H9 (cell line): ENCODE measurements around the gene NAIF1. TPM values are rescaled to one million over a fixed set of nuclear protein-coding genes. Genes with fewer than 3 reads are reported as not detected.

Experiments used
- DNase-seq: peaks from one replicate; pipeline ENCODE4 v3.0.0-alpha.2; 2017
- H2AFZ ChIP-seq: one replicate; pipeline ENCODE4 v1.6.1; 2013; ENCODE audit warnings: mild to moderate bottlenecking, low read length, control low read depth, moderate library complexity
- H2AK5ac ChIP-seq: 2 replicates; pipeline ENCODE4 v1.6.1; 2013; ENCODE audit warnings: low read length, control low read depth, mixed read lengths; ENCODE audit not compliant: insufficient read length
- H2BK120ac ChIP-seq: one replicate; pipeline ENCODE4 v1.6.1; 2013; ENCODE audit warnings: low read depth, mild to moderate bottlenecking, low read length, control low read depth, inconsistent platforms; ENCODE audit not compliant: poor library complexity, severe bottlenecking
- H2BK12ac ChIP-seq: 2 replicates; pipeline ENCODE4 v1.6.1; 2013; ENCODE audit warnings: low read length, control low read depth, mixed read lengths, low read depth; ENCODE audit not compliant: insufficient read length
- H2BK15ac ChIP-seq: 2 replicates; pipeline ENCODE4 v1.6.1; 2013; ENCODE audit warnings: low read depth, low read length, control low read depth
- H2BK20ac ChIP-seq: one replicate; pipeline ENCODE4 v1.6.1; 2013; ENCODE audit warnings: low read depth, mild to moderate bottlenecking, low read length, control low read depth, inconsistent platforms; ENCODE audit not compliant: poor library complexity, severe bottlenecking
- H2BK5ac ChIP-seq: 2 replicates; pipeline ENCODE4 v1.6.1; 2013; ENCODE audit warnings: low read length, control low read depth, mixed read lengths; ENCODE audit not compliant: insufficient read length
- H3K14ac ChIP-seq: 2 replicates; pipeline ENCODE4 v1.6.1; 2013; ENCODE audit warnings: low read length, control low read depth; ENCODE audit not compliant: insufficient read depth
- H3K18ac ChIP-seq: 2 replicates; pipeline ENCODE4 v1.6.1; 2013; ENCODE audit warnings: low read depth, mild to moderate bottlenecking, mixed read lengths, low read length, control low read depth; ENCODE audit not compliant: insufficient read length
- H3K23ac ChIP-seq: 2 replicates; pipeline ENCODE4 v1.6.1; 2013; ENCODE audit warnings: low read length, control low read depth, mixed read lengths, low read depth; ENCODE audit not compliant: insufficient read length
- H3K23me2 ChIP-seq: 2 replicates; pipeline ENCODE4 v1.6.1; 2013; ENCODE audit warnings: low read depth, mild to moderate bottlenecking, mixed read lengths, low read length, control low read depth; ENCODE audit not compliant: insufficient read length, poor library complexity, severe bottlenecking
- H3K27ac ChIP-seq: 2 replicates; pipeline ENCODE4 v1.5.1; 2013; ENCODE audit warnings: low read length, control low read depth, mixed read lengths, low read depth; ENCODE audit not compliant: insufficient read length
- H3K27me3 ChIP-seq: 2 replicates; pipeline ENCODE4 v1.6.1; 2013; ENCODE audit warnings: low read length, control low read depth, inconsistent platforms; ENCODE audit not compliant: insufficient read depth
- H3K4ac ChIP-seq: 2 replicates; pipeline ENCODE4 v1.6.1; 2013; ENCODE audit warnings: low read depth, mild to moderate bottlenecking, control low read depth, inconsistent platforms, low read length, moderate library complexity
- H3K4me1 ChIP-seq: 2 replicates; pipeline ENCODE4 v1.6.1; 2013; ENCODE audit warnings: low read length, control low read depth, inconsistent platforms; ENCODE audit not compliant: insufficient read depth
- H3K4me2 ChIP-seq: 2 replicates; pipeline ENCODE4 v1.6.1; 2013; ENCODE audit warnings: low read length, control low read depth, mixed read lengths; ENCODE audit not compliant: insufficient read length, insufficient read depth
- H3K56ac ChIP-seq: 2 replicates; pipeline ENCODE4 v1.6.1; 2013; ENCODE audit warnings: low read depth, mild to moderate bottlenecking, mixed read lengths, low read length, control low read depth; ENCODE audit not compliant: insufficient read length
- H3K79me1 ChIP-seq: 2 replicates; pipeline ENCODE4 v1.6.1; 2013; ENCODE audit warnings: low read depth, mild to moderate bottlenecking, moderate library complexity, low read length, control low read depth, inconsistent platforms; ENCODE audit not compliant: insufficient read depth, poor library complexity, severe bottlenecking
- H3K79me2 ChIP-seq: 2 replicates; pipeline ENCODE4 v1.6.1; 2013; ENCODE audit warnings: low read length, control low read depth, inconsistent platforms; ENCODE audit not compliant: insufficient read depth
- H3K9ac ChIP-seq: 2 replicates; pipeline ENCODE4 v1.6.1; 2013; ENCODE audit warnings: low read length, control low read depth, mixed read lengths; ENCODE audit not compliant: insufficient read length; ENCODE audit errors: extremely low read depth
- H3K9me3 ChIP-seq: one replicate; pipeline ENCODE4 v1.6.1; 2013; ENCODE audit warnings: low read depth, low read length, inconsistent platforms; ENCODE audit not compliant: control insufficient read depth
- H3T11ph ChIP-seq: one replicate; pipeline ENCODE4 v1.6.1; 2013; ENCODE audit warnings: mild to moderate bottlenecking, low read length, control low read depth, inconsistent platforms
- H4K20me1 ChIP-seq: one replicate; pipeline ENCODE4 v1.6.1; 2013; ENCODE audit not compliant: control insufficient read depth, insufficient read length, insufficient read depth
- H4K5ac ChIP-seq: 2 replicates; pipeline ENCODE4 v1.6.1; 2013; ENCODE audit warnings: low read depth, mild to moderate bottlenecking, mixed read lengths, low read length, control low read depth; ENCODE audit not compliant: insufficient read length
- H4K8ac ChIP-seq: replicated peaks from 2 replicates; pipeline ENCODE4 v1.6.1; 2013; ENCODE audit warnings: low read length, control low read depth, mixed read lengths, low read depth; ENCODE audit not compliant: insufficient read length
- H4K91ac ChIP-seq: 2 replicates; pipeline ENCODE4 v1.6.1; 2013; ENCODE audit warnings: low read depth, mild to moderate bottlenecking, moderate library complexity, mixed read lengths, low read length, control low read depth; ENCODE audit not compliant: insufficient read length
- H3K27ac Mint-ChIP-seq, 3 experiments: 2 replicates in 2 of 3; 3 replicates in 1 of 3; pipeline ENCODE4 v1.8.0; 2020 to 2021; ENCODE audit warnings: mixed read lengths in 3 of 3, mild to moderate bottlenecking in 1 of 3, moderate library complexity in 1 of 3
- H3K27me3 Mint-ChIP-seq: 2 replicates; pipeline ENCODE4 v1.8.0; 2021; ENCODE audit warnings: low read depth, mild to moderate bottlenecking, moderate library complexity, mixed read lengths
- H3K36me3 Mint-ChIP-seq, 3 experiments: 2 replicates in 2 of 3; 3 replicates in 1 of 3; pipeline ENCODE4 v1.8.0; 2020 to 2021; ENCODE audit warnings: low read depth in 3 of 3, mixed read lengths in 3 of 3; ENCODE audit not compliant: insufficient read depth in 1 of 3
- H3K4me1 Mint-ChIP-seq, 2 experiments: 2 replicates each; pipeline ENCODE4 v1.8.0; 2020; ENCODE audit warnings: mixed read lengths in 2 of 2
- H3K4me3 Mint-ChIP-seq, 2 experiments: 2 replicates in 1 of 2; 3 replicates in 1 of 2; pipeline ENCODE4 v1.8.0; 2020 to 2021; ENCODE audit warnings: mild to moderate bottlenecking in 2 of 2, mixed read lengths in 2 of 2, moderate library complexity in 1 of 2
- H3K9me3 Mint-ChIP-seq, 2 experiments: 2 replicates in 1 of 2; 3 replicates in 1 of 2; pipeline ENCODE4 v1.8.0; 2020; ENCODE audit warnings: mild to moderate bottlenecking in 2 of 2, mixed read lengths in 2 of 2, moderate library complexity in 1 of 2
- CTCF ChIP-seq: fragments of 200-600 bp; sonication (generic); conservative IDR thresholded peaks from 3 replicates; pipeline ENCODE4 v1.8.0; 2021; ENCODE audit warnings: antibody characterized with exemption, mild to moderate bottlenecking
- WGBS: extraction: QIAGEN DNeasy Blood & Tissue Kit; methylation state at CpG from one replicate; pipeline ENCODE4 v1.1.7; 2013; ENCODE audit warnings: missing lambda C conversion rate, low lambda C conversion rate, mixed read lengths; ENCODE audit not compliant: insufficient read length; ENCODE audit errors: extremely low coverage; 5-methylcytosine and 5-hydroxymethylcytosine counted together
- total RNA-seq: library from RNA; stranded (reverse); gene quantifications from 2 replicates; pipeline ENCODE4 v1.2.1, GENCODE V29; 2021

The NAIF1 gene
- total RNA-seq, 1 experiment from 2014 or later = 6.3 TPM

GRCh38 chr9:128059365-128059983 lies 7.6 kb downstream of the NAIF1 start:
- peaks cover 25 to 29% of the 10 kb centered on the region in 2 experiments for H3K4me1 Mint-ChIP-seq
- Histone ChIP-seq H3K23me2 (no peaks in the 10 kb centered on the region), H2BK5ac (no peak overlapping the region), H3K4ac (no peak overlapping the region), H3K18ac (no peak overlapping the region), H2BK20ac (no peak overlapping the region), H2AK5ac (no peak overlapping the region), H2AFZ (no peak overlapping the region), H3K9ac (no peak overlapping the region), H4K8ac (no peak overlapping the region), H4K91ac (no peak overlapping the region), H3K79me2 (no peaks in the 10 kb centered on the region), H2BK12ac (no peak overlapping the region), H4K5ac (no peak overlapping the region), H3K4me1 (peaks cover 3% of the 10 kb centered on the region; the same call in 1 of the 2 replicates), H3K14ac (no peak overlapping the region), H3K23ac (no peak overlapping the region), H4K20me1 (no peaks in the 10 kb centered on the region), H3K9me3 (no peaks in the 10 kb centered on the region), H3K27ac (no peak overlapping the region), H3K4me2 (no peak overlapping the region), H2BK15ac (no peak overlapping the region), H3T11ph (no peak overlapping the region), H3K56ac (no peak overlapping the region), H3K79me1 (no peaks in the 10 kb centered on the region), H3K27me3 (no peaks in the 10 kb centered on the region), H2BK120ac (no peak overlapping the region)
- peaks cover 0 to 13% (median 9%) of the 10 kb centered on the region in 3 experiments; a peak in 5 of 7 replicates for H3K36me3 Mint-ChIP-seq
- no peak for TF ChIP-seq CTCF
- no peak overlapping the region for H3K27ac Mint-ChIP-seq
- no CpG with 5 or more reads among the region's 6 CpGs for whole genome bisulfite sequencing
- no peaks in the 10 kb centered on the region for H3K27me3 Mint-ChIP-seq
- H3K4me3 Mint-ChIP-seq = no peak overlapping the region
- no peak for DNase-seq
- H3K9me3 Mint-ChIP-seq = no peaks in the 10 kb centered on the region; a peak in 1 of 5 replicates
